GM18502 (cell line): ENCODE results near the gene ZRANB3.
"Not testable (repeated sequence)": the region's sequence is repeated elsewhere in the genome, so short reads cannot be mapped to it uniquely, and the experiment has no call there.

Experiments used
- ATAC-seq: cut with Tn5 transposase; IDR thresholded peaks from one replicate; pipeline ENCODE4 v1.9.1; 2021; ENCODE audit warnings: mild to moderate bottlenecking; ENCODE audit not compliant: unreplicated experiment, poor library complexity

The ZRANB3 gene

GRCh38 chr2:135095591-135095990 lies 435.4 kb downstream of the ZRANB3 start:
- no peak for ATAC-seq

GRCh38 chr2:135094508-135094907 lies 436.5 kb downstream of the ZRANB3 start:
- ATAC-seq = no peak

- ATAC-seq = no peak
Measured at GRCh38 chr2:135093670-135094330, 437.2 kb downstream of the ZRANB3 start.

GRCh38 chr2:135093193-135093592 lies 437.8 kb downstream of the ZRANB3 start:
- ATAC-seq = no peak

- ATAC-seq = no peak
Measured at GRCh38 chr2:135091681-135092080, 439.3 kb downstream of the ZRANB3 start.

- ATAC-seq = not testable (repeated sequence)
Measured at GRCh38 chr2:135089597-135089996, 441.4 kb downstream of the ZRANB3 start.
